MCF 10A (cell line): ENCODE measurements around the gene SREBF2. TPM values are rescaled to one million over a fixed set of nuclear protein-coding genes. Genes with fewer than 3 reads are reported as not detected.
"Not testable (repeated sequence)": the region's sequence is repeated elsewhere in the genome, so short reads cannot be mapped to it uniquely, and the experiment has no call there.

Experiments used
- BruUV-seq: library from RNA; stranded (reverse); fragments of 400-500 nt; replicated peaks from 2 replicates; lab custom pipeline; 2021; lab: Mats Ljungman, UMichigan
- CTCF ChIA-PET: fragments of 300-600 bp; sonication (Branson Sonifier 250); formaldehyde crosslinking; extraction: SDS; loops from one replicate; lab custom pipeline; 2021; ENCODE audit warnings: antibody characterized with exemption, inconsistent platforms; lab: Yijun Ruan, JAX
- POLR2A ChIA-PET: fragments of 300-600, 350-650 bp; sonication (Branson Sonifier 250); formaldehyde crosslinking; extraction: SDS; loops from one replicate; lab custom pipeline; 2020; ENCODE audit warnings: antibody characterized with exemption, inconsistent platforms; lab: Yijun Ruan, JAX
- DNase-seq: peaks from one replicate; pipeline ENCODE4 v3.0.0-alpha.2; 2018; ENCODE audit not compliant: unreplicated experiment
- H3K27ac Mint-ChIP-seq: one replicate; pipeline ENCODE4 v1.8.0; 2022; ENCODE audit warnings: mild to moderate bottlenecking, low read depth, mixed read lengths; ENCODE audit not compliant: unreplicated experiment
- H3K27me3 Mint-ChIP-seq: one replicate; pipeline ENCODE4 v1.8.0; 2022; ENCODE audit warnings: mixed read lengths; ENCODE audit not compliant: insufficient read depth, unreplicated experiment
- H3K36me3 Mint-ChIP-seq: one replicate; pipeline ENCODE4 v1.8.0; 2022; ENCODE audit warnings: mild to moderate bottlenecking, moderate library complexity, mixed read lengths; ENCODE audit not compliant: insufficient read depth, unreplicated experiment
- H3K4me1 Mint-ChIP-seq: one replicate; pipeline ENCODE4 v1.8.0; 2022; ENCODE audit warnings: mixed read lengths; ENCODE audit not compliant: insufficient read depth, unreplicated experiment
- H3K4me3 Mint-ChIP-seq: one replicate; pipeline ENCODE4 v1.8.0; 2022; ENCODE audit warnings: mild to moderate bottlenecking, moderate library complexity, mixed read lengths; ENCODE audit not compliant: unreplicated experiment
- H3K9me3 Mint-ChIP-seq: one replicate; pipeline ENCODE4 v1.8.0; 2022; ENCODE audit warnings: mixed read lengths; ENCODE audit not compliant: unreplicated experiment
- CTCF ChIP-seq: fragments of 200-600 bp; IDR thresholded peaks from one replicate; pipeline ENCODE4 v1.8.0; 2022; ENCODE audit warnings: antibody characterized with exemption, mild to moderate bottlenecking; ENCODE audit not compliant: unreplicated experiment
- intact Hi-C: fragments of 100-400 bp; cut with micrococcal nuclease; formaldehyde crosslinking; loops from 2 replicates; pipeline ENCODE4 v1.14.1; 2022
- total RNA-seq: library from RNA; stranded (reverse); gene quantifications from 2 replicates; pipeline ENCODE4 v1.2.3, GENCODE V29; 2022

The SREBF2 gene
- total RNA-seq, 1 experiment from 2014 or later, result 104 TPM

GRCh38 chr22:41834005-41834944 is 1.4 kb downstream of the SREBF2 start:
- peaks cover 32% of the 10 kb centered on the region for H3K36me3 Mint-ChIP-seq
- no peak for TF ChIP-seq CTCF
- H3K27me3 Mint-ChIP-seq, result no peaks in the 10 kb centered on the region
- DNase-seq, result no peak
- H3K4me3 Mint-ChIP-seq, result peak overlapping the region; percentile 82
- H3K4me1 Mint-ChIP-seq, result peaks cover 32% of the 10 kb centered on the region
- ChIA-PET POLR2A (interaction anchor here (0.7 to 7.0 kb wide), 10 partner anchors 8 to 146 kb away, joined by 3 to 98 read pairs (median 4); partner anchors contain the start of genes CCDC134, CENPM and SNU13), CTCF (interaction anchor here (0.7 to 1.6 kb wide), 2 partner anchors 10 to 23 kb away, joined by 3 to 5 read pairs; no protein-coding TSS in a partner anchor)
- intact Hi-C loops, result no loop called here
- TSS peak; percentile 65 for BruUV-seq
- no peaks in the 10 kb centered on the region for H3K9me3 Mint-ChIP-seq
- peak overlapping the region; percentile 98 for H3K27ac Mint-ChIP-seq

DNA sequence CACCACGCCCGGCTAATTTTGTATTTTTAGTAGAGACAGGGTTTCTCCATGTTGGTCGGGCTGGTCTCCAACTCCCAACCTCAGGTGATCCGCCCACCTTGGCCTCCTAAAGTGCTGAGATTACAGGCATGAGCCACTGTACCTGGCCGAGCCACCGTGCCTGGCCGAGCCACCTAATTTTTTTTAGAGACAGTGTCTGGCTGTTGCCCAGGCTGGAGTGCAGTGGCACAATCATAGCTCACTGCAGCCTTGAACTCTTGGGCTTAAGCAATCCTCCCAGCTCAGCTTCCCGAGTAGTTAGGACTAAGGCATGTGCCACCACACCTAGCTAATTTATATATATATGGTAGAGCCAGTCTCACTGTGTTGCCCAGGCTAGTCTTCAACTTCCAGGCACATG is 2.6 kb downstream of the SREBF2 start:
- POLR2A ChIA-PET, result interaction anchor here (1.0 to 7.0 kb wide), 5 partner anchors 9 to 36 kb away, joined by 3 to 98 read pairs (median 41); partner anchors contain the start of gene CCDC134
- H3K27ac Mint-ChIP-seq, intact Hi-C loops, H3K4me3 Mint-ChIP-seq, DNase-seq, H3K9me3 Mint-ChIP-seq, H3K27me3 Mint-ChIP-seq, BruUV-seq: not testable (repeated sequence)
- CTCF ChIA-PET, result interaction anchor here (1.0 kb wide), 1 partner anchor 12 kb away, joined by 3 read pairs; no protein-coding TSS in a partner anchor
- Mint-ChIP-seq H3K36me3 (peaks cover 38% of the 10 kb centered on the region), H3K4me1 (peaks cover 41% of the 10 kb centered on the region)

DNA sequence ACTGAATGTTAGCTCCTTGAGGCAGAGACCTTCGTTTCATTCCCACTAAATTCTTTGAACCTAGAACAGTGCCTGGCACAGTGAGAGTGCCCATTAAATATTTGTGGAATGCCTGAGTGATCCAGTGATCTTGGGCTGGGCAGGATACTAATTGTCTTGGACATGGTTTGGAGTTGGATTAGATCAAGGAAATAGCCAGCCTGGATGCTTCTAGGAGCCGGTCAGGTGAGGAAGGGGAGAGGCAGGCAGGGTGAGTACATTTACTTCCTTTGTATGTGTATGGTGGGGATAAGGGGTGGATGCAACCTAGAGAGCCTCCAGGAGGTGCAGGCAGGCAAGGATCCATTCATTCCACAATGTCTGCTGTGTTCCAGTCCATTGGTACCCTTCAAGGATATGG is 3.6 kb downstream of the SREBF2 start:
- ChIA-PET POLR2A (interaction anchor here (0.6 to 7.0 kb wide), 3 partner anchors 8 to 217 kb away, joined by 3 to 98 read pairs (median 41); no protein-coding TSS in a partner anchor), CTCF (interaction anchor here (1.0 kb wide), 1 partner anchor 11 kb away, joined by 3 read pairs; no protein-coding TSS in a partner anchor)
- no peaks in the 10 kb centered on the region for H3K27me3 Mint-ChIP-seq
- no peak for DNase-seq
- no peak overlapping the region for H3K4me3 Mint-ChIP-seq
- H3K9me3 Mint-ChIP-seq, result no peaks in the 10 kb centered on the region
- no TSS peak for BruUV-seq
- peaks cover 40% of the 10 kb centered on the region for H3K36me3 Mint-ChIP-seq
- peaks cover 52% of the 10 kb centered on the region for H3K4me1 Mint-ChIP-seq
- peak overlapping the region; percentile 59 for H3K27ac Mint-ChIP-seq
- TF ChIP-seq CTCF, result no peak
- intact Hi-C loops, result no loop called here

DNA sequence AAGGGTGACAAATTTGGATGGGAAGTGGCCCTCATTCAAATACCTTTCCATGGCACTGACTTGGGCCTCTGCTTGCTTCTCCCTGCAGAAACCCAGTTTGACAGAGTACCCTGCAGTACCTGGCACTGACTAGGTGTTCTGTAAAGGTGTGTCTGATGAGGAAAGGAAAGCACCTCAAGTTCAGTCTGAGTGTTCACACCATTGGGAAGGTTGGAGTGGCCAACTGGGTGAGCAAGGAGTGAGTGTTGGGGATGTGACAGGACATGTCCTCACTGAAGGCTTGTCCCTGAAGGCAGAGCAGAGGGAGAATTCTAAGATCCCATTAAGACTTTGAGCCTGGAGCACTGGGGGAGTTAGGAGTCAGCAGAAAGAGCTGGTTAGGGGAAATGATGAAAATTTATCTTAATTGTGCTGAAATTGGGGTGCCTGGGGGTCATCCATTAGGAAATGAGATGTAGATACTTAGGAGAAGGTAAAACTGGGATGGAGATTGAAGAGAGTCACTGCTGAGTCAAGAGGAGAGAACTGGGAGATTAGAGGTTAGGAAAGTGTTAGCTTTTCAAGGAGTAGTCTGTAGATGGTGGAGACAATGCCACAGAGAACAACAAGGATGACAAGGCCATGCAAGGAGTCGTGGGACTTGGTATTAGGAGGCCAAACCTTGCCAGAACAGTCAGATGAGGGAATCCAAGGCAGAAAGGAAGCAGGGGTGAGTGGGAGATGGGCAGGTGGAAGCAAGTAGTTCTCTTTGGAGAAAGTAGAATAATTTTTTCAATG is 6.1 kb downstream of the SREBF2 start:
- H3K4me3 Mint-ChIP-seq, result peak overlapping the region; percentile 20
- peak; percentile 45 for DNase-seq
- H3K9me3 Mint-ChIP-seq, result no peaks in the 10 kb centered on the region
- POLR2A ChIA-PET, result interaction anchor here (0.7 to 2.1 kb wide), 6 partner anchors 8 to 152 kb away, joined by 4 to 17 read pairs (median 6); no protein-coding TSS in a partner anchor
- no TSS peak for BruUV-seq
- intact Hi-C loops, result no loop called here
- no peak for TF ChIP-seq CTCF
- peaks cover 57% of the 10 kb centered on the region for H3K36me3 Mint-ChIP-seq
- H3K27ac Mint-ChIP-seq, result peak overlapping the region; percentile 86
- H3K27me3 Mint-ChIP-seq, result no peaks in the 10 kb centered on the region
- H3K4me1 Mint-ChIP-seq, result peaks cover 53% of the 10 kb centered on the region
- CTCF ChIA-PET, result interaction anchor here (2.8 kb wide), 1 partner anchor 141 kb away, joined by 8 read pairs; no protein-coding TSS in a partner anchor
